Effector memory CD4-positive, alpha-beta T cell (primary cell): ENCODE data around the gene CEP164.
"Not testable (repeated sequence)": the region's sequence is repeated elsewhere in the genome, so short reads cannot be mapped to it uniquely, and the experiment has no call there.

Experiments
- DNase-seq, 3 donors: peaks; one replicate each; pipeline ENCODE4 v3.0.0-alpha.2; 2020
- H3K27ac ChIP-seq: 2 replicates; pipeline ENCODE4 v1.7.0; 2013; ENCODE audit warnings: mild to moderate bottlenecking, low read length, moderate library complexity; ENCODE audit not compliant: insufficient read depth, poor library complexity, severe bottlenecking
- H3K27me3 ChIP-seq: replicated peaks from 2 replicates; pipeline ENCODE4 v1.7.0; 2013; ENCODE audit warnings: mild to moderate bottlenecking, low read length; ENCODE audit not compliant: insufficient read depth, control insufficient read depth, poor library complexity, severe bottlenecking
- H3K36me3 ChIP-seq: 2 replicates; pipeline ENCODE4 v1.7.0; 2013; ENCODE audit warnings: mild to moderate bottlenecking, low read length, moderate library complexity; ENCODE audit not compliant: control insufficient read depth, insufficient read depth
- H3K4me1 ChIP-seq: 2 replicates; pipeline ENCODE4 v1.7.0; 2013; ENCODE audit warnings: low read length, mild to moderate bottlenecking; ENCODE audit not compliant: control insufficient read depth, insufficient read depth, poor library complexity, severe bottlenecking
- H3K4me3 ChIP-seq: 2 replicates; pipeline ENCODE4 v1.7.0; 2013; ENCODE audit warnings: low read length, low read depth, mild to moderate bottlenecking; ENCODE audit not compliant: insufficient read depth, poor library complexity, severe bottlenecking
- H3K9me3 ChIP-seq: 2 replicates; pipeline ENCODE4 v1.7.0; 2013; ENCODE audit warnings: mild to moderate bottlenecking, low read length, moderate library complexity; ENCODE audit not compliant: control insufficient read depth

The CEP164 gene

GRCh38 chr11:117319214-117319840 is 8.3 kb upstream of the CEP164 start:
- Histone ChIP-seq H3K27ac (no peak overlapping the region), H3K4me1 (peaks cover 9% of the 10 kb centered on the region), H3K27me3 (peaks cover 9% of the 10 kb centered on the region), H3K4me3 (no peak overlapping the region), H3K9me3 (no peaks in the 10 kb centered on the region), H3K36me3 (no peaks in the 10 kb centered on the region)
- no peak for DNase-seq

GRCh38 chr11:117327255-117327566 is 443 bp upstream of the CEP164 start:
- not testable (repeated sequence) for H3K9me3 ChIP-seq, DNase-seq, H3K4me3 ChIP-seq, H3K27me3 ChIP-seq, H3K36me3 ChIP-seq, H3K4me1 ChIP-seq, H3K27ac ChIP-seq

- H3K27ac ChIP-seq: peak overlapping the region; percentile 86
- no peaks in the 10 kb centered on the region for H3K27me3 ChIP-seq
- H3K9me3 ChIP-seq: no peaks in the 10 kb centered on the region
- no peak for DNase-seq
- H3K4me3 ChIP-seq: peak overlapping the region; percentile 73
- no peaks in the 10 kb centered on the region for H3K36me3 ChIP-seq
- H3K4me1 ChIP-seq: peaks cover 9% of the 10 kb centered on the region
Observed at GRCh38 chr11:117328375-117329010, 839 bp downstream of the CEP164 start.

GRCh38 chr11:117332843-117333242 is 5.2 kb downstream of the CEP164 start:
- H3K27me3 ChIP-seq: no peaks in the 10 kb centered on the region
- H3K4me3 ChIP-seq: no peak overlapping the region
- H3K4me1 ChIP-seq: peaks cover 9% of the 10 kb centered on the region
- H3K36me3 ChIP-seq: no peaks in the 10 kb centered on the region
- H3K9me3 ChIP-seq: no peaks in the 10 kb centered on the region
- no peak for DNase-seq
- H3K27ac ChIP-seq: no peak overlapping the region

DNA sequence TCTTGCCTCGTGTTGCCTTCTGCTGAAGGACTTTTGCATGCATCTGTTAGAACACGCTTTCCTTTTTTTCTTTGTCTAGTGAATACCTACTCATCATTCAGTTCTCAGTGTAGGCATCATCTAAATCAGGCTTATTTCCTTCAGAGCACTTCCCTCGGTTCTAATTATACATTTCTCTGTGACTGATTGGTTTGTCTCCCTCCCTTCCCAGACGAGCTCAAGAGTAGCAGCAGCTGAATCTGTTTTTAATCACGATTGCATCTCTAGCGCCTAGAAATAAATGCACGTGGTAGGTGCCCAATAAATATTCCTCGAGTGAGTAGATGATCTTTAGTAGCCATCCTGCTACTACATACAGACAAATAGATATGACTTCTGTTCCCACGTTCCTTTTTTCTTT is 6.3 kb downstream of the CEP164 start:
- H3K9me3 ChIP-seq: no peaks in the 10 kb centered on the region
- peaks cover 4% of the 10 kb centered on the region for H3K36me3 ChIP-seq
- peaks cover 3% of the 10 kb centered on the region for H3K4me1 ChIP-seq
- no peak overlapping the region for H3K27ac ChIP-seq
- H3K4me3 ChIP-seq: no peak overlapping the region
- DNase-seq: no peak
- no peaks in the 10 kb centered on the region for H3K27me3 ChIP-seq

DNA sequence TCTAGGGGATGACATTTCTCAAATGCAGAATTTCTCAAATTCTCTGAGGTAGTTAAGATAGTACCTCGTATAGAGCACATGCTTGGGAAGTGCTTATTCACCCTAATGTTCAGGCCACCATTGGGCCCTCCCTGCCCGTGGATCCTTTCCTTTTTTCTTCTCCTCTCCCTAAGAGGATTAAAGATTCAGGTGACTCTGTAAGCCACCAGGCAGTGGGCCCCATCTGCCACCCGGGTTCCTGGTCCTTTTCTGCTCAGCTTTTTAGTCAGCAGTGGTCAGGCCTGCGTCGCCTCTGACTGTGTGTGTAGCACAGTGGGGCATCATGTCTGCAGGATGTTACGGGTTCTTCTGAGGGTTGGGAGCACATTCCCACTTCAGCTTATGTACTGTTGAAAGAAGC is 7.2 kb downstream of the CEP164 start:
- Histone ChIP-seq H3K36me3 (peaks cover 7% of the 10 kb centered on the region), H3K4me3 (no peak overlapping the region), H3K4me1 (no peaks in the 10 kb centered on the region), H3K27me3 (no peaks in the 10 kb centered on the region), H3K9me3 (no peaks in the 10 kb centered on the region), H3K27ac (no peak overlapping the region)
- no peak for DNase-seq

DNA sequence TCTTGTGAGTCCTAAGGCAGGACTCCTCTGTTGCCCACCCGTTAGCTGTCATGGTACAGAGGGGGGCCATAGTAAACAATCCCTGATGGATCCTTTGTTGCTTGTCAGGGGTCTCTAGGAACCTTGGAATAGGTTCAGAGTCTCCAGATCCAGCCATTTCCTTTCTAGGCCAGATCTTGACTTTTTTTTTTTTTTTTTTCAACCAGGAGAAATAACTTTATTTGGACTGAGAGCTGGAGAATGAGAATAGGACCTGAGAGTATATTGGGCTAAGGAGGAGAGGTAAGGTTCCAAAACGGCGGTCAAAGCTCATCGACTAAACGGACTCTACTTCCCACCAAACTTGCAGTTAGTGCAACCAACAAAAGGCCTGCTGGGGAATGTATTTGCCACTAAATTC is 7.7 kb downstream of the CEP164 start:
- Histone ChIP-seq H3K36me3 (peaks cover 12% of the 10 kb centered on the region), H3K4me1 (no peaks in the 10 kb centered on the region), H3K4me3 (no peak overlapping the region), H3K9me3 (no peaks in the 10 kb centered on the region), H3K27ac (no peak overlapping the region), H3K27me3 (no peaks in the 10 kb centered on the region)
- no peak for DNase-seq

DNA sequence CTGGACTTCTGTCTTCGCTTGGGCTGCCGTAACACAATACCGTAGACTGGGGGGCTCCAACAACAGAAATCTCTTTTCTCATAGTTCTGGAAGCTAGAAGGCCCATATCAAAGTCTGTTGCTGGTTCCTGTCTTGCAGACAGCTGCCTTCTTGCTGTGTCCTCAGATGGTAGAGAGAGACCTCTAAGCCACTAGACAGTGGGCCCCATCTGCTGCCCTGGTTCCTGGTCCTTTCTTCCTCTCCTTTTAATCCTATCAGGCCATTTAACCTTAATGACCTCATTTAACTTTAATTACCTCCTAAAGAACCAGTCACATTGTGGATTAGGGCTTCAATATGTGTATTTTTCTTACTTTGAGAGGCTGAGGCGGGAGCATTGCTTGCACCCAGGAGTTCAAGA is 9.4 kb downstream of the CEP164 start:
- Histone ChIP-seq H3K9me3 (no peaks in the 10 kb centered on the region), H3K36me3 (peaks cover 13% of the 10 kb centered on the region), H3K27me3 (no peaks in the 10 kb centered on the region), H3K27ac (no peak overlapping the region), H3K4me1 (no peaks in the 10 kb centered on the region), H3K4me3 (no peak overlapping the region)
- DNase-seq: no peak

- Histone ChIP-seq H3K4me3 (no peak overlapping the region), H3K27ac (no peak overlapping the region), H3K36me3 (peaks cover 21% of the 10 kb centered on the region), H3K9me3 (no peaks in the 10 kb centered on the region), H3K27me3 (no peaks in the 10 kb centered on the region), H3K4me1 (no peaks in the 10 kb centered on the region)
- no peak for DNase-seq
Observed at GRCh38 chr11:117345039-117345438, 17.4 kb downstream of the CEP164 start.

DNA sequence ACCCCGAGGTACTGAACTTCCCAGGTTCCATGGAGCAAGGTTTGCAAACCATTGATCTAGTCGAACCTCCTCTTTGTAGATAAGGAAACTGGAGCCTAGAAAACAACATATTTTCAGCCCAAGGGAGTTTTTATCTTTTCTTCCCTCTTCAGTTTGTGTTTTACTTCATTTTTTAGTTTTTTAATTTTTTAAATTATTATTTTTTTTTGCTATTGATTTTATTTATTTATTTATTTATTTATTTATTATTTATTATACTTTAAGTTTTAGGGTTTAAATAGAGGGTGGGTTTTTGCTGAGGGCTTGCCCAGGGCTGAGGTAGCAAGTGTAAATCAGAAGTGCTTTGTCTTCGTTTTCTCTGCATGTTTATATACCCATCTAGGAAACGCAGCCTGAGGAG is 26.9 kb downstream of the CEP164 start:
- H3K4me3 ChIP-seq: no peak overlapping the region
- no peaks in the 10 kb centered on the region for H3K9me3 ChIP-seq
- H3K27ac ChIP-seq: no peak overlapping the region
- no peaks in the 10 kb centered on the region for H3K27me3 ChIP-seq
- H3K4me1 ChIP-seq: no peaks in the 10 kb centered on the region
- H3K36me3 ChIP-seq: peaks cover 42% of the 10 kb centered on the region
- no peak for DNase-seq
